ENCODE measurements around the gene GPC2. TPM values are rescaled to one million over a fixed set of nuclear protein-coding genes. Genes with fewer than 3 reads are reported as not detected.

GPC2 gene
- total RNA-seq, 1 experiment from 2014 or later, result 17.9 TPM

- intact Hi-C loops (cut with micrococcal nuclease), result no loop called here
- ChIA-PET RAD21 (ENCODE audit: low non-redundant PET in 1 of 2, low total read pairs in 2 of 2, uncharacterized antibody in 2 of 2, unreplicated experiment in 2 of 2) (no interaction called here), CTCF (interaction anchor here (1.0 kb wide), 1 partner anchor 19 kb away, joined by 3 read pairs; no protein-coding TSS in a partner anchor), POLR2A (no interaction called here)
- Histone ChIP-seq H3K27me3 (ENCODE audit: insufficient read depth, low read length) (no peaks in the 10 kb centered on the region), H4K20me1 (ENCODE audit: insufficient read depth) (no peaks in the 10 kb centered on the region), H3K27ac (ENCODE audit: low read depth, low read length) (no peak overlapping the region), H3K9ac (ENCODE audit: low read length) (no peak overlapping the region), H3K79me2 (ENCODE audit: insufficient read depth, low read length) (no peaks in the 10 kb centered on the region), H3K4me2 (ENCODE audit: low read length) (no peak overlapping the region), H3K4me3 (replicated peaks in 1 of 2; ENCODE audit: low read depth in 1 of 2, low read length in 2 of 2) (no peak overlapping the region), H3K9me2 (ENCODE audit: insufficient read depth) (no peaks in the 10 kb centered on the region), H3K4me1 (ENCODE audit: control insufficient read depth in 1 of 2, insufficient read depth in 2 of 2, low read length in 2 of 2) (no peaks in the 10 kb centered on the region), H2AFZ (ENCODE audit: low read depth, low read length, poor library complexity, severe bottlenecking) (no peak overlapping the region), H3K9me3 (ENCODE audit: control insufficient read depth in 1 of 2, insufficient read depth in 1 of 2, low read depth in 1 of 2, low read length in 2 of 2) (no peaks in the 10 kb centered on the region), H3K36me3 (ENCODE audit: control insufficient read depth in 1 of 2, insufficient read depth in 2 of 2, low read length in 2 of 2) (no peaks in the 10 kb centered on the region)
- no peak for DNase-seq (ENCODE audit: low read depth, low spot score)
- ATAC-seq, result no peak
- TF ChIP-seq EZH2 (IDR thresholded peaks at IDR 0.05) (no peak), CEBPB (IDR thresholded peaks at IDR 0.05; ENCODE audit: low read depth) (no peak), YY1 (IDR thresholded peaks at IDR 0.05; ENCODE audit: extremely low read depth, insufficient replicate concordance, low read depth, low read length) (no peak)
- TF ChIP-seq, protein P1, sequence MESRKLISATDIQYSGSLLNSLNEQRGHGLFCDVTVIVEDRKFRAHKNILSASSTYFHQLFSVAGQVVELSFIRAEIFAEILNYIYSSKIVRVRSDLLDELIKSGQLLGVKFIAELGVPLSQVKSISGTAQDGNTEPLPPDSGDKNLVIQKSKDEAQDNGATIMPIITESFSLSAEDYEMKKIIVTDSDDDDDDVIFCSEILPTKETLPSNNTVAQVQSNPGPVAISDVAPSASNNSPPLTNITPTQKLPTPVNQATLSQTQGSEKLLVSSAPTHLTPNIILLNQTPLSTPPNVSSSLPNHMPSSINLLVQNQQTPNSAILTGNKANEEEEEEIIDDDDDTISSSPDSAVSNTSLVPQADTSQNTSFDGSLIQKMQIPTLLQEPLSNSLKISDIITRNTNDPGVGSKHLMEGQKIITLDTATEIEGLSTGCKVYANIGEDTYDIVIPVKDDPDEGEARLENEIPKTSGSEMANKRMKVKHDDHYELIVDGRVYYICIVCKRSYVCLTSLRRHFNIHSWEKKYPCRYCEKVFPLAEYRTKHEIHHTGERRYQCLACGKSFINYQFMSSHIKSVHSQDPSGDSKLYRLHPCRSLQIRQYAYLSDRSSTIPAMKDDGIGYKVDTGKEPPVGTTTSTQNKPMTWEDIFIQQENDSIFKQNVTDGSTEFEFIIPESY (IDR thresholded peaks at IDR 0.05; ENCODE audit: extremely low read depth, insufficient replicate concordance, low read length), result no peak
- BruUV-seq (replicated peaks), result no TSS peak
These were observed 31.8 kb upstream of the GPC2 start for GRCh38 chr7:100208911-100209408.

GRCh38 chr7:100204454-100204853, 27.3 kb upstream of the GPC2 start:
- Histone ChIP-seq H3K79me2 (ENCODE audit: insufficient read depth, low read length) (no peaks in the 10 kb centered on the region), H2AFZ (ENCODE audit: low read depth, low read length, poor library complexity, severe bottlenecking) (no peak overlapping the region), H3K9me3 (ENCODE audit: control insufficient read depth in 1 of 2, insufficient read depth in 1 of 2, low read depth in 1 of 2, low read length in 2 of 2) (no peaks in the 10 kb centered on the region), H3K27ac (ENCODE audit: low read depth, low read length) (no peak overlapping the region), H3K4me3 (replicated peaks in 1 of 2; ENCODE audit: low read depth in 1 of 2, low read length in 2 of 2) (no peak overlapping the region), H3K4me1 (ENCODE audit: control insufficient read depth in 1 of 2, insufficient read depth in 2 of 2, low read length in 2 of 2) (no peaks in the 10 kb centered on the region), H3K36me3 (ENCODE audit: control insufficient read depth in 1 of 2, insufficient read depth in 2 of 2, low read length in 2 of 2) (no peaks in the 10 kb centered on the region), H3K27me3 (ENCODE audit: insufficient read depth, low read length) (no peaks in the 10 kb centered on the region; the same call in 1 of the 2 replicates), H3K4me2 (ENCODE audit: low read length) (no peak overlapping the region), H4K20me1 (ENCODE audit: insufficient read depth) (no peaks in the 10 kb centered on the region), H3K9ac (ENCODE audit: low read length) (no peak overlapping the region), H3K9me2 (ENCODE audit: insufficient read depth) (no peaks in the 10 kb centered on the region)
- POLR2A ChIA-PET, result no interaction called here
- CTCF ChIA-PET, result no interaction called here
- RAD21 ChIA-PET (ENCODE audit: low non-redundant PET in 1 of 2, low total read pairs in 2 of 2, uncharacterized antibody in 2 of 2, unreplicated experiment in 2 of 2), result no interaction called here
- no peak for DNase-seq (ENCODE audit: low read depth, low spot score)
- BruUV-seq (replicated peaks), result no TSS peak
- intact Hi-C loops (cut with micrococcal nuclease), result no loop called here
- ATAC-seq, result no peak
- TF ChIP-seq POLR2A (IDR thresholded peaks at IDR 0.05; ENCODE audit: borderline replicate concordance, extremely low read depth, insufficient read depth, insufficient read length) (no peak), FOSL1 (IDR thresholded peaks at IDR 0.05; ENCODE audit: low read depth) (no peak), TCF7L2 (IDR thresholded peaks at IDR 0.05; ENCODE audit: borderline replicate concordance, extremely low read depth, insufficient read depth, insufficient read length) (no peak), POLR2AphosphoS5 (IDR thresholded peaks at IDR 0.05; ENCODE audit: low read depth, low read length) (no peak), SIN3A (IDR thresholded peaks at IDR 0.05; ENCODE audit: low read depth) (no peak), YY1 (IDR thresholded peaks at IDR 0.05; ENCODE audit: extremely low read depth, insufficient replicate concordance, low read depth, low read length) (no peak), ELF1 (IDR thresholded peaks at IDR 0.05; ENCODE audit: borderline replicate concordance, low read depth) (no peak), MAX (IDR thresholded peaks at IDR 0.05) (no peak), ZFX (IDR thresholded peaks at IDR 0.05) (no peak), SRF (IDR thresholded peaks at IDR 0.05; ENCODE audit: low read depth) (no peak)
- TF ChIP-seq, protein P1 (IDR thresholded peaks at IDR 0.05; ENCODE audit: extremely low read depth, insufficient replicate concordance, low read length), result no peak

All from HCT116 (cell line).